ENCODE results near the gene CHRNB4.

CHRNB4 gene

DNA sequence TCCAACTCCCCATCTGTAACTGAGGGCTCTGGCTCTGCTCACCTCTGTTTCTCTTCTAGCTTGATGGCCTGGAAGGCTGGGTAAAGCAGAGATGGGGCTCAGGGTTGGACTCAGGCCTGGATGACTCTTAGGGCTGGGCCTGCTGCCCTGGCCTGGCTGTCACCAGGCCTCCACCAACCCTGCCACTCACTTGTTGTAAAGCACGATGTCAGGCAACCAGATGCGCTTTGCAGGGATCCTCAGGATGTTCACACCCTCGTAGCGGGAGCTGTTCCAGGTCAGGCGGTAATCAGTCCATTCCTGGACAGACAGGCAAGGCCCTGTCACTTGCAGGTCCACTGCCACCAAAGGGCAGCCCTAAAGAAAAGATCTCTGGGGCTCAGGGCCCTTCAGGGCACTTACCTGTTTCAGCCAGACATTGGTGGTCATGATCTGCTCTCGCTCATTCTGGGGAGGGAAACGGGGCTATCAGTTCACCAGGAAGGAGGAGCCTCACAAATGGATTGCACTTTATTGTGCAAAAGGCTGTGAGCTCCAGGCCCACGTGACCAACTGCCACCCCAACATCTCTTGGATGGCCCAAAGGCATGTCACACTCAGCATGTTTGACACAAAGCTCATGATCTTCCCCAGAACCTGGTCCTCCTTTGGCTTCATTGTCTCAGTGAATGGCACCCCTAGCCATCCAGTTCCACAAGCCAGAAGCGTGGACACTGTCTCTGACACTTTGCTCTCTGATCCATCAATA, 9.9 kb downstream of the CHRNB4 start:
- no peak for DNase-seq

- no peak for DNase-seq
Observed at GRCh38 chr15:78629716-78630065, 11.3 kb downstream of the CHRNB4 start.

GRCh38 chr15:78629031-78629715, 11.8 kb downstream of the CHRNB4 start:
- DNase-seq, result no peak

DNA sequence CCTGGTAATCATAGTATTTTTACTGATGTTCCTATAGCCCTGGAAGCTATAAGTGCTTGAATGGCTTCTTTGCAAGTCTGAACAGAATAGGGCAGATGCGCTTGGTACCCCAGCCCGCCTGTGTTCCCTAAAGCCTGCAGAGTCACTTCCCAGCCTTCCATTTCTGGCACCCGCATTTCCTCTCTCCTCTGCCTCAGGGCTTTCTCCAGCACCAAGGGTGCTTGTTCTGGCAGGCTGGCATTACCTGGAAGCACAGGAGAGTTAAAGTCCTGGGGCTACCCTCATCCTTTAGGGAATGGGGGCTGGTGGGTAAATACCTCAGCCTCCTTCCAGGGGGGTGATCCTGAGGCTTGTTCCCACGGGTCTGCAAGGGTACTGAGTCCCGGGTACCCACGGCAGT, 12.8 kb downstream of the CHRNB4 start:
- no peak for DNase-seq

GRCh38 chr15:78627348-78627747, 13.7 kb downstream of the CHRNB4 start:
- DNase-seq, result no peak

DNA sequence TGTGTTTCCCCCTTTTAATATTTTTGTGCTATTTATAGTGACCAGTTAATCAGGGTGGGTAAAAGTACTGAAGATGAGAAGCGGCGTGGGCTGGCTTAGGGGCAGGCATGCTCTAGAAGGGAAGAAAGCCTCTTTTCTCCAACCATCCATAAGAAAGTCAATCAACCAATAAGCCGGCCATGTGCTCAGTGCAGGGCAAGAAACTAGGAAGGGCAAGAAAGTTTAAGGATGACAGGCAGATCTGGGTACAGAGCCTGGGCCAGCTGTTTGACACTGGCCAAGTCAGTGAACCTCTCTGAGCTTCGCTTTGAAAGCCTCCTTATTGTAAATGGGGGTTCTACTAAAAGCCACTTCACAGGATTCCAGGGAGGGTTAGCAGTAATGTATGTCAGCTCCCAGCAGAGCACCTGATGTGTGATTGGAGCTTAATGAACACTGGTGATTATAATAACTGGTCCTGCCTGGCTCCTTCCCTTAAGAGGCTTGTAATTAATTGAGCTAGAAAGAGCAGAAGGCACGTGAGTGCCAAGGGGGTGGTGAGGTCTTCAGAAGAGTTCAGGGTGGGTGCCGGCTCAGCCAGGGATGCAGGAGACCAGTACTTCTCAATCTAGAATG, 14.5 kb downstream of the CHRNB4 start:
- DNase-seq, result no peak

- no peak for DNase-seq
Observed at GRCh38 chr15:78625606-78626280, 15.3 kb downstream of the CHRNB4 start.

DNA sequence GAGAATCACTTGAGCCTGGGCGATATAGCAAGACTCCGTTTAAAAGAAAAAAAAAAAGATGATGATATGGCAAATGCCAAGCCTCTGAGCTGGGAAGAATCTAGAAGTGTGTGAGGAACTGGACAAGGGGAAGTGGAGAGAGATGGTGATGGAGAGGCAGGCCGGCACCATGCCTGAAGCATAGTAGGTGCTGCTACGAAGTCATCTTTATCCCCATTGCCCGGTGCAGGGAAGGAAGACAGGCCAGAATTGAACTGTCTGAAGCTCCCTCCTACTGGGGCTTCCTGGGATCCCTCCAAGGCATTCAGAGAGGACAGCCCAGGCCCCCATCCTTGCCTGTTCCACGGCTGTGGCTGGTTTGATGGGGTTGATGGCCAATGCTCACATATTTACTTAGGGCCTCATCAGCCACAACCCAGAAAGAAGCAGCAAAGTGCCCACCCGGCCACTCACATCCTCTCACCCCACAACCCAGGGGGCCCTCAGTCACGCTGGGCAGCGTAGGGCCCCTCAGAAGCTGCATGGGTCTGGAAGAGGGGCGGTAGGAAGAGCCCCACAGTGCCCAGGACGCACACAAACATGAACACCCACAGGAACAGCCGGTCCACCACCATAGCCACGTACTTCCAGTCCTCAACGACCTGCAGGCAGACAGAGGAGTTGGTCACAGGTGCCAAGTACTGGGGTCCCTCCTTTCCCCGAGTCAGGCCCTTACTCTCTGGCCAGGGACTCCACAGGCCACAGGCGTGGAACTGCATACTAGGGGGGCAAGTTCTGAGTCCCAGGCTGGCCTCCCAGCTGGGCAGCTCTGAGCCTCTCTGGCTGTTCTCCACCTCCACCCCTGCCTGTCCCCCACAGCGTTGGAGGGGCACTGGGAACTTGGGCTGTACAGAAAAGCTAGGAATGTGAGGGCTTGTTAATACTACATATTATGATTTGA, 16.1 kb downstream of the CHRNB4 start:
- DNase-seq, result no peak

GRCh38 chr15:78623786-78624497, 17.1 kb downstream of the CHRNB4 start:
- no peak for DNase-seq

GRCh38 chr15:78621810-78622402, 19.1 kb downstream of the CHRNB4 start:
- DNase-seq, result no peak

DNA sequence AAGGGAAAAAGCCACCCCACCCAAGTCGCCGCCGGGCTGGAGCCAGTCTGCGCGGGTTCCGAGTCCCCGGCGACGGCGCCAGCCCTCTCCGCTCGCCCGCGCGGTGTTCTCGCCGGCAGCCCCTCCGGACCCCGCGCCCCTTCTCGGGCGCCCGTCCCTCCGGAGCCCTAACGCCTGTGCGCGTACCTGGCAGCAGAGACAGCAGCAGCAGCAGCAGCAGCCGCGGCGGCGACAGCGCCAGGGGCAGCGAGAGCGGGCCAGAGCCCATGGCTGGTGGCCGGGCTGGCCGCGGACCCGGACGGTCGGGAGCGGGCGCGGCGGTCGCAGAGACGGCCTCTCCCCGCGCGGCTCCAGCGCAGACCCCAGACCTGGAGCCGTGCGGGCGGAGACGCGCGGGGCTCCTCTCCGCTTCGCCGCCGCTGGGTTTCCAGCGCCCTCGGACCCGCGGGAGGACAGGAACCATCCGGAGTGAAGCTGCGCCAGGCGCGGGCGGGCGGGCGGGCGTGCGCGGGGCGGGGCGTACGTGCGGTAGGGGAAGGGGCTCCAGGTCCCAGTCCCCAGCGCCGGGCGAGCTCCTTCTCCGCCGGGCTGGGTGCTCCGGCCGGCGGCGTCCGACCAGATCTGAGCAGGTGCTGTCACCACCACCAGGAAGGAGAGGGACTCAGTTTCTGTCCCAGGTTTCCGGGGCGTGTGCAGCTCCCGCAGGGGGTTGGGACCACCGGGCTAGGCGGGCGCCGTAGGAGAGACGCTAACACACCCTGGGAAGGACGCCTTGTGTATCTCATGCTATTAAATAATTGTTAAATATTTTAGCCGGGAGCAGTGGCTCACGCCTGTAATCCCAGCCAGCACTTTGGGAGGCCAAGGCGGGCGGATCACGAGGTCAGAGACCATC, 20.2 kb downstream of the CHRNB4 start, which contains the start of gene CHRNA3:
TSS of gene CHRNA3 (minus strand) at position 470 of the 895 bp plus-strand sequence. CDS start at position 268, 202 bp downstream.
- DNase-seq, result no peak

GRCh38 chr15:78620021-78620526, 20.9 kb downstream of the CHRNB4 start:
- DNase-seq, result no peak

DNA sequence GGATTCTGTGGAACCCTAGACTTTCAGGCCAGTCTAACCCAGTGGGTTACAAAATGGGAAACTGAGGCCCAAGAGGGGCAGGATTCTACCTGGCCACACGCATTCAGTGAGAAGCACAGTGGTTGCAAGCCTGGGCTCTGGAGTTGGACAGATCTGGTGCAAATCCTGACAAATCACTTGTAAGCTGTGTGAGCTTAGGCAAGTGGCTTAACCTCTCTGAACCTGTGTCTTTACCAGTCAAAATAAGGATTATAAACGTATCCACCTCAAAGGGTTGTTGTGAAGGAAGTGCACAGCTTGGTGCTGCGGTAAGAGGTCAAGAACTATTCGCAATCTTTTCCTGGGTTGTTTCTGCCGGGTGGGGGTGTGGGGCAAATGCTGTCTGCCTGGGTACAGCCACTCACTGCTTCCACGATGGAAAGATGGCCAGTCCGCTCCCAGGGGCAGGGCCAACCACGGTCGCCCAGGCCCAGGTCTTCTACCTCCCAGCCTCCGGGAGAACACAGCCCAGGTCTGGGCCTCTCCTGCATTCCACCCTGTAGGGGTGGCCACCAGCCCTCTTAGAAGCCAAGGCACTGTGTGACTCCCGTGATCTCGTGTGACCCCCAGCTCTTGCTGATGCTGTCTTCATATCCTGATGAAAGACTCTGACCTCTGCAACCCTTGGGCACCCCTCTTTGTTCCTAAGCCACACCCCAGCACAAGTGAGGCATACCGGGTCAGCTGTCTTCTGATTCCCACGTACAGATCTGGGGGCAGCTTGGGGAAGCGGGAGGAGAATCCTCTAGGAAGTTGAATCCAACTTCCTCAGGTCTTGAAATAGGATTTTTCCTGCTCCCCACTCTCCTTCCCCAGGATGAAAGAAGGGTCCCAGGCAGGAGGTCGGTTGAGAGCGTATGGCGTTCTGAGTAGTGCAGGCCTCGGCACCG, 21.7 kb downstream of the CHRNB4 start:
- no peak for DNase-seq

GRCh38 chr15:78618490-78618934, 22.5 kb downstream of the CHRNB4 start:
- DNase-seq, result peak; percentile 89

- DNase-seq, result no peak
Observed at GRCh38 chr15:78618064-78618463, 22.9 kb downstream of the CHRNB4 start.

DNA sequence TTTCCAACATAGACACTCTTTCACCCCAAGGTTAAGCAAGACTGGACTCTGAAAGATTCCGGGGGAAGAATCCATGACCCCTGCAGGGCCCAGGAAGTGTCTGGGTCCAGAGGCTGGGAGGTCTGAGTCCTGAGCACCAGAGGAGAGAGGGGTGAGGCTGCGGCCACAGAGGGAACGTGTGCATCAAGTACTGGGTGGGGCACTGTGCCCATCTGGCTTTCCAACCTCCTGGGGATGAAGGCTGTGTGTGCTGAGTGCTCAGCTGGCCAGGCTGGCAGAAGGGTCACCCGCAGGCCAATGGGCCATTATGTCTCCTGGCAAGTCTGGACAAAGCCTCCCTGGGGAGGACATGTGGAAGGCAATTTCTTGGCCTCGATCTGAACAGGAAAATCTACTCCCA, 23.5 kb downstream of the CHRNB4 start:
- no peak for DNase-seq

DNA sequence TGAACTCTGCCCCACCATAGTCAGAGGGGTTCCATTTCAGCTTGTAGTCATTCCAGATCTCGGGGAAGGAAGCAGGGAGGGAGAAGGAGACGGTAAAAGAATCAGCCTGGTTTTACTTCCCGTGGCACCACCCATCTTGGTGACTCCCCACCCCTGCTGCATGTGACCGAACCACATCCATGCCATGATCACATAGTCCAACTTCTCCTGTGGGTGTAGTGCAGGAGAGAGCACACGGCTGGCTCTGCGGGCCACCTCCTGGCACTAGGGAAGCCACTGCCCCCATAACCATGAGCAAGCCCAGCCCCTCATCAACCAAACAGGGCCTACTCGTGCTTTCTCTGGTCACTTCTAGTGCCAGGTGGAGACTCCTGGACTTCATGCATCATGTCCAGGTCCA, 23.9 kb downstream of the CHRNB4 start:
- no peak for DNase-seq

DNA sequence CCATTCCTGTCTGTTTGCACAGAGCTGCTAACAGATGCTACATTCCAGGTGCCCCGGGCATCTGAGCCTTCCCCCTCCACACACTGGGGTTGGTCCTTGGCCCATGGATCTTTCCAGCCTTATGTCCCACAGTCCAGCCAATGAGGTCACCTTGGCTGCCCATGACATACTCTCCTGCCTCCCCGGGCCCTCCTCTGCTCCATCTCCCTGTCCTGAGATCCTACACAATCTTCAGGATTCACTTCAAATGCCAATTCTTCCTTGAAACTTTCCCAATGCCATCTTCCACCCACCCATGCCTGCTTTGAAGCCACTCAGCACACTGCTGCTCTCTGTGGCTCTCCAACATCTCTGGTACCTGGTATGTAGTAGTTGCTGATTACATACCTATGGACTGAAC, 24.5 kb downstream of the CHRNB4 start:
- DNase-seq, result no peak

GRCh38 chr15:78615151-78615589, 25.8 kb downstream of the CHRNB4 start:
- DNase-seq, result no peak
